Stimulated activated CD8-positive, alpha-beta memory T cell treated with anti-CD3 and anti-CD28 coated beads, Interleukin-7, amount 100 ng/mL, for 48 hours (primary cell): Measurements from ENCODE around the gene ADISSP.
A peak's percentile ranks its signal among the peaks of the same experiment; 100 is the strongest.

Experiments
- DNase-seq, 2 donors: peaks; one replicate each; pipeline ENCODE4 v3.0.0-alpha.2; 2020; ENCODE audit warnings: low read depth in 1 of 2; ENCODE audit errors: extremely low read depth in 1 of 2

ADISSP gene

DNA sequence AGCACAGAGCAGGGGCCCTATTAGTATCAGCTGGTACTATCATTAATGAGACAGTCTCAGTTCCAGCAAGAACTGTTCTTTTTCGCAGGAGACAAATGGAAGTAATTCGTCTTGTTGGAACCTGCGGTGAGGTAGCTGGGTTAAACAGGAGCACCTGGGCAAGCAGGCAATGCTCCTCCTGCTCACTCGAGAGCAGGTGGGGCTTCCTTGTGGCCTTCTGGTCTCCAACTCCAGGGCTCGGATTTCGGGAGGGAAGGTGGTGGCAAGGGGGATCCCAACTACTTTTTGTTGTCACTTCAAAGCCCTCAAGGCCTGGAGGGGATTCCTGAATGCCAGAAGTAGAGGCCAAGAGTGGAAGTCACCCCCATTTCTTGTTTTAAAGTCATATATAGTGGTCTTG is 15.0 kb upstream of the ADISSP start:
- DNase-seq, result no peak

DNA sequence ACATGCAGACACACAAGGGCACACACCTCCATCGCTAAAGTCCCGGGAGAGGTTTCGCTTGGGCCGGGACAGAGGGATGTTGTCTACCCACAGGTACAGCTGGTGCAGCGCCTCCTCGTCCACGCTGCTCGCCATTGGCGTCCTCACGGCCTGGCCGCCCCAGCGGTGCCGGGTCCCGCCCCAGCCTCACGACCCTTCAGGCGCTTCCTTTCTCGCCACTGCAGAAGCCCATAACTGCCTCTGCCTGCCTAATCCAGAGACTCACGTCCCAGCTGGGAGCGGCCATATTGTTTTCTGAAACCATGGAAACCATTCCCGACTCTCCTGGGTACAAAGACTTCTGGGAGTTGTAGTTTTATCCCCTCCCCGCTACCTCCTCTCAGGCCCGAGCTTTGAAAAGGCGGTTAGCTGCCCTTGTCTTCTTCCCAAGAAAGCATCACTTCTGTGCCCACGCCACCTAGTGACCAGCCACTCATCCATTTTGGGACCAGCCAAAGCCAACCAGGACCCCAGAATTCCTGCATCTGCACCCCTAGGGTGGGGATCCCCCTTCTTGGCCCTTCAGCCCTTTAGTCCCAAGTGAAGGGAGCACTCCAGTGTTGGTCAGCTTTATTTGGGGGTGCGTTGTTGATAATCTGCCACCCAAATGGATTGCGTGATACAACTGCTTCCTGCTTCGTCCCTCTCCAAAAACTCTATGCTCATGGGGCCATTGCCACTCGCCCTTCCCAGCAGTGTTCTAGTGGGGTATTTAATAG is 13.8 kb upstream of the ADISSP start, which contains the start of gene SPEF1:
SPEF1 (minus strand) TSS at position 296 of the 758 bp plus-strand sequence; CDS start at position 135, 161 bp downstream.
- no peak for DNase-seq

DNA sequence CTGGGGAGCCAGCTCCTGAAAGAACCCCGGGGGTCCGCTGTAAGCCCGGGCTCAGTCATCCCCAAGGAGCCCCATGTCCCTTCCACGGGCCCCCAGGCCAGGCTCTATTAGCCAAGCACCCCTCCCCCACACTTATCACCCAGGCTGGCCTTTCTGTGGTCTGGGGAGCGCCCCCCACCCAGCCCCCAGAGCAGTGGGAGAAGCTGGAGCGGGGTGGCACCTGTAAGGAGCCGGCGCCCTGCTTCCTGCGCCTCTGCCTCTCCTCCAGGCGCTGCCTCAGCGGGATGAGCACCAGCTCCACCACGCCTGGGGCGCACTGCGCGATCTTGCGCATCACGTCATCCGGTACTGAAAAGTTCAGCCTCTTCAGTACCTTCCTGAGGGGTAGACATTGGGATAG is 11.4 kb upstream of the ADISSP start:
- DNase-seq, result no peak

DNA sequence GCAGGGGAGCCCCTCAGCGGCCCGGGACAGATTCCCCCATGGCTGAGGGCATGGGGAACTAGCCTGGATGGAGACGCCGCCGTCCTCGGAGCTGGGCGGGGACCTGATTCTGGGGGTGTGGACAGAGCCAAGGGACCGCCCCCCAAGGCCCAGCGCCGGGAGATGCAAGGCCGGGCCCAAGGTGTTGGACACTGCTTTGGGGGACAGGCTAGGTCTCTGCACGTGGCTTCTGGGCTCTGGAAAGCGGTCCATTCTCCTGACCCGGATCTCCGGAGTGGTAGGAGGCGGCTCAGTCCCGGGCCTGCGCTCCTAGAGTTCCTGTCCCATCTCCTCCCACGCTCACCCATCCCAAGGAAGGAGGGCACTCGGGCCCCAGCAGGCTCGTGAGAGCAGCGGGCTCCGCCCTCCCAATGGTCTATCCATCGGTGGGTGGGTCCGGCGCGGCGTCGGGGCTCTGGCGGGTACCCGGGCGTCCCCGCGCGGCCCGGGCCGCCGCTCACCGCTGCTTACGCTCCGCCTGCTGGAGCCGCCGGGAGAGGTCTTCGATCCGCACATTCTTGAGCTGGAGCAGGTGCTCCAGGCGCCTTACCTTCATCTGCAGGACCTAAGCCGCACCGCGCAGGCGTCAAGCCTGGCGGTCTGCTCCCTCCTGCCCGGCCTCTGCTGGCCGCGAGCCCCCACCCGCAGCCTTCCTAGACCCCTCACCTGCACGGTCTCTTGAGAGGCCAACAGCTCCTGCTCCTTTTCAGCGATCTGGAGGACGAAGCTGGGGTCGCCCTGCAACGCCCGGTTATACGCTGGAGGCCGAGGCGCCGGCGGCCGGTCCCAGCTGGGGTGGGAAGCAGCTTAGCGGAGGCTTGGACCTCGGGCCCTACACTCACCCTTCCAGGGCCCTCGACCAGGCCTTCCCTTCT is 10.4 kb upstream of the ADISSP start:
- DNase-seq, result no peak

DNA sequence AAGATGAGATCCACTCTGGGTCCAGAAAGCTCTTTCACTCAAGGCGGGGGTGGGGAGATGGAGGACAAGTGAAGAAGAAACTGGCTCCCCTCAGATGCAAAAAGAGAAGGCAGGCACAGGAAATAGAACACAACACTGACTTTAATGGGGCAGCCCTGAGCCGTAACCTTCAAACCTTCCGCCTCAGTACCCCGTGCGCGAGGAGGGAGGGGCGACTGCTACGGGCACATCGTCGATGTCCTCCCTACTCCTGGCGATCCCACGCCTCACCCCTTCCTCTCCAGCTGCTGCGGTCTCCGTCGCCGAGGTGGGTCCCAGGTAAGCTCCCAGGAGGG is 9.8 kb upstream of the ADISSP start:
- DNase-seq, result no peak

DNA sequence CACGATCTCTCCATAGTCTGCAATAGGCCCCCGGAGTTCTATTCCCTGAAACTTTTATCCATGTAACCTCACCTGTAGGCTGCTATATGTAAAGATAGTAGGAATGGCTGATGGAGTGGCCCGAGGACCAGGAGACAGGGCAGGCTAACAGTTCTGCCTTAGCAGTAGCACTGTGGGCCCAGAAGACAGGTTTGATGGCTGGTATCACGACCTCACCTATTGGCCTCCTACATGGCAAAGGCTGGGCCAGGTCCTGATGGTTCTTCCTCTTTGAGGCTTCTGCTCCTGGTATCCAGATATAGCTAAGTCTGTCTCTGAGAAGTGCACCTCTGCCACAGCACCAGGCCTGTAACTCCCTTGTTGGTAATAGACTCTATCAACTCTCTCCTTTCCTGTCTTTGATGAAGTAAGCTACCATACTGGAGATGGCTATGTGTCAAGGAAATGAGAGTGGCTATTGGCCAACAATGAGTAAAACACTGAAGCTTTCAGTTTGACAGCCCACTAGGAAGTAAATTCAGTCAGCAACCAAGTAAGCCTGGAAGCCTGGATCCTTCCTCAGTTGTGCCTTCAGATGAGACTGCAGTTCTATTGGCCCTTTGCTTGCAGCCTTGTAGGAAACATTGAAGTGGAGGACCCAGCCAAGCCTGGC is 8.0 kb upstream of the ADISSP start:
- DNase-seq, result no peak

DNA sequence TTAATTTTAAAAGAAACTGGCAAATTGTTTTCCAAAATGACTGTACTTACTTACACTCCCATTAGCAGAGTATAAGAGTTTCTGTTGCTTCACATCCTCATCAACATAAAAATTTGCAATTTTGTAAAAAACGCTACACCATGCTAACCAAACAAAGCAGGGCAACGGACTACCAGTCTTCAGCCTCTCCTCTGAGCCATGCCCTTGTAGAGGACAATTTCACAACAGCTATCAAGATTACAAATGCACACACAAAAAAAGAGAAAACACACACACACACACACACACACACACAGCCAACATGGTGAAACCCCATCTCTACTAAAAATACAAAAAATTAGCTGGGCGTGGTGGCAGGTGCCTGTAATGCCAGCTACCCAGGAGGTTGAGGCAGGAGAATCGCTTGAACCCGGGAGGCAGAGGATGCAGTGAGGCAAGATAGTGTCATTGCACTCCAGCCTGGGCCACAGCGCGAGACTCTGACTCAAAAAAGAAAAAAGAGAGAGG is 4.1 kb upstream of the ADISSP start:
- DNase-seq, result no peak

DNA sequence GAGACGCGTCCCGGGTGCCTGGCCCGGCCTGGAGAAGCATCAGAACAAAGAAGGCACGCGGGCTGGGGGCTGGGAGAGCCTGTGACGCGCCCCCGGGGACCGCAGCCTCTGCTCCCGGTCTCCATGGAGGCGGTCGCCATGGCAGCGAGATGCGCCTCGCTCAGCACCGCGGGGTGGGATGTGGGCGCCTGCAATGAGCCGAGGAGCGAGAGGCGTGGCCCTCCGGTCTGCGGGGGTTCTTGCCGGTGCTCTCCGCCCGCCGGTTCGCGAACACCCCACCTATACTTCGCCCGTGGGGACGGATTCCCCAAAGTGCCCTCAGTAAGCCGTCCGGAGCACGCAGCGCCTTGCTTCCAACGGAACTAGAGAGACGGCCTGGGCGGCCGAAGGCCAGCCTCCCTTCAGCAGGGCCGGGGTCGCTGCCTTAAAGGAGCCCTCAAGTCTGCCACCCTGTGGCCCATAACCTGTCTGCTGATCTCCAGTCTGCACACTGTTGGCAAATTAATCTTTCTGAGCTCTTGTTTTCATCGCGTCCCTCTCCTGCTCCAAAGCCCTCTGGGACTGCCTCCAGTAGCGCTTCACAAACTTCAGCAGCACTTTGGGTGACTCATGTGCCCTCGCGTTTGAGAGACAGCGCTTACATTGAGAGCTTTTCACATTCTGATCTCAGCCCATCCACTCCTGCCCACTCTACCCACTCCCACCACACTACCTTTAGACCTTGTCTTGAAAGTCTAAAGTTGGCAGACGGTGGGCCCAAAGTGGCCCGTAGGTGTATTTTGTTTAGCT is 983 bp upstream of the ADISSP start:
- DNase-seq, result peak in 1 of 2 donors; percentile 66

DNA sequence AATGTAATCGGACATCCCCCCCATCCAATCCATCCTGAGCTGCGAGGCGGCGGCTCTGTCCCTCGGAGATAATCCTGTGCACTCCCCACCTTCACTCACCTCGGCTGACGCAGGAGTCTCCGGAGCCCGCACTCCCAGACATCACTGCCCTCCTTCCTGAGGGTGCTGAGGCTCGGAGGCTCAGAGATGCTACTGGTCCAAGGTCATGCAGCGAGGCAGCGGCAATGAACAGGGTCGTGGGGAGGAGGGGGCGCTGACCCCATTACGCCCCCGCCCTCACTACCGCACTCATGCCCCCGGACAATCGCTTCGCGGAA is 485 bp downstream of the ADISSP start:
- DNase-seq, result no peak

DNA sequence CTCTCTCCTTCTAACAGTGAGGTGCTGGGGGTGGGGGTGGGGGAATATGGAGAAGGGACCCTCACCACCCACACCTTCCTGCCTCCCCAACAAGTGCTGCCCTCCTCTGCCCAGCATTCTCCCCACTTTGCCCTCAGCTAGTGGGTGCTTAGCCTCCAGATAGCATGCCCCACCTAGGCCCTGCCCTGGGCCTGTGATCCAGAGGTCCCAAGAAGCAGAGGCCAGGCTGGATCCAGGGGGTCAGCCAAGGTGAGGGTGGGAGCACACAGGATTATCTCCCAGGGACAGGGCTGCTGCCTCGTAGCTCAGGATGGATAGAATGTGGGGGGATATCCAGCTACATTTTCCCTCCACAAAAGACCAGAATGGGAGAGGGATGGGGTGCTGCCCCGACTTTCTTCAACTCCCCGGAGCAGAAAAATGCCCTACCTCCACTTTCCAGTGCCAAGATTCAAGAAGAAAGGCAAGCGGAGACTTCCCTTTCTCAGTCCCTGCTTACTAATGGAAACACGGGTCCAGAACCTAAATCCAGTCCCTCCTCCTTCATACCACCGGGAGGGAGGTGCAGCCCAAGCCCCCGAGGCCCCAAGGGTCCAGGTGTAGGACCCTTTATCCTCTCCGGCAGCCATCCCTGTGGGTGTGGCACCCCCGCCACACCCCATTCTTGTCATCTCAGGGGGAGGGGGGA is 987 bp downstream of the ADISSP start:
- DNase-seq, result no peak

DNA sequence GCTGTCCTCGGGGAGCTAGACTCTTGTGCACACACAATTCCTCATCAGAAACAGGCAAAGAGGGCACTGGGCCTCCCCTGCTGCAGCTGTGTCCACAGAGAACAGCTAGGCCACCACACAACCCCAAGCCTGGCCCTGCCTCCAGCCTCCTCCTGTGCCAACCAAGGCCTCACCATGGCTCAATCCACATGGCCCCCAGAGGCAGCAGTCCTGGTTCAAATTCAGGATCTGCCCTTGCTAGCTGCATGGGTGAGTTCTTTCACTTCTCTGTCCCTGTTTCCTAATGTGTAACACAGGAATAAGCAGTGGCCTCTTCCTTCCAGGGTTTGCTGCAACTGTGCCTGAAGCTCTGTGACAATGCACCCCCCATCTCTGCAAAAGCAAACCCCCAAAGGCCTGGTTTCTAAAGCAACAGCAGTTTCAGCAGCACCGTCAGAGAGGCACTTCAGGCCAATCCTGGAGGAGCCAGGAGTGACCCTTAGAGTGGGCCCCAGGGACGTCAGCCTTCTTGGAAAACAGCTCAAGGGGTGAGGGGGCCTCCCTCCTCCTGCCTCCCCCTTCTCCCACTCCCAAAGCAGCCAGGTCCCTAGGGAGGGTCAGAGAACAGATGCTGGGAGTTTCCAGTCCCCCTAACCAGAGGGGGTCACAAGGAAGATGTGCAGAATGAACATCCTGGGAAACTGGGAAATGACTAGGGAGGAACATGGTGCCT is 2.2 kb downstream of the ADISSP start:
- no peak for DNase-seq

DNA sequence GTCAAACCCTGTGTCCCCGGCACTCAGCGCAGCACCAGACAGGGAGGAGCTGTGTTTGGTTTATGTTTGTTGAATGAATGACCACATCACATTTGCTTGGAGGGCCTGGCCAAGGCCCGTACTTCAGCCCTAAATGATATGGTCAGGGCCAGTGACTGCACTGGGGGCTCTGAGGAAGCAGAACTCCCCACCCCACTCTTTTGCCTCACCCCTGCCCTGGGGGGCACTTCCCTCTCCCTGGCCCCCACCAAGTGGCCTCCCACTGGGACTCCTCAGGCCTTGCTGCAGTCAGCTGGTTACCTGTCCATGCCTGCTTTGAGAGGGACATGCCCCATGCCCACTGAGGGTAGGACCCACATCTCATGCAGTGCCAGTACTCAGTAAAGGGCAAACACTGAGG is 2.9 kb downstream of the ADISSP start:
- DNase-seq, result no peak

DNA sequence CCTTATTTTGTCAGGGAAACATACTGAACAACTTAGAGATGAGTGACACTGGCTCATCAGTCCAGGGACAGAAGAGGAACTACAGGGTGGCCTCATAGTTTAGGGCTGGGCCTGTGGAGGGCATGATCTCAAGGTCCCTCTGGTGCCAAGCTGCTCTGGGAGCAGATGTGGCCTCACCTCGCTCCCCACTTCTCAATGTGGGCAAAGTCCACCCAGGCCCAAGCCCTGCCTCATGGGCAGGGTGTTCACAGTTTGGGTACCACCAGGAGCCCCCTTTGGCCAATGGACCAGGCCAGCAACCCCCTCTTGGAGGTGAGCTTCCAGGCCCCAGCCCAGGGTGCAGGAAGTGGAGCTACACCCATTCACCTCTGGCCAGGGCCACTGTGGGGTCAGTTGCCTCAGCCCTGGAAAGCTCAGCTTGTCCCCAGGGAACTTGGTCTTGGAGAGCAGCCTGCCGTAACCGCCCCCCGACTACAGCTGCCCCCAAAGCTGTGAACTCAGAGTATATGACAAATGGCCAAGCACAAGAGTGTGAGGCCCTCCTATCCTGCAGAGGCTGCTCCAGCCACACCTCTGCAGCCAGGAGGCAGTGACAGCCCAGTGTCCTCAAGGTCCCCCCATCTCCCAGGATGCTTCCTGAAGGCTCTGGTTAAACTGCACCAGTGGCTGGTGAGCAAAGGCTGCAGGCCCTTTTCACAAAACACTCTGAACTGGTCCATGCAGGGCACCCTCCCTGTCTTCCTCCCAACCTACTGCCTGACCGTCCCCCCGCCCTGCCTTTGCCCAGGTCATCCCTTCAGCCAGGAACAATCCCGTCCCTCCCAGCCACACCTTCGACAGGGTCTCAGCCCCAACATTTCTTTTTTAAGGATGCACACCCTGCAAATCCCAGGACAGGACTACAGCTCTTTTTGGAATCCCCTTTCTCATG is 3.6 kb downstream of the ADISSP start:
- DNase-seq, result no peak

DNA sequence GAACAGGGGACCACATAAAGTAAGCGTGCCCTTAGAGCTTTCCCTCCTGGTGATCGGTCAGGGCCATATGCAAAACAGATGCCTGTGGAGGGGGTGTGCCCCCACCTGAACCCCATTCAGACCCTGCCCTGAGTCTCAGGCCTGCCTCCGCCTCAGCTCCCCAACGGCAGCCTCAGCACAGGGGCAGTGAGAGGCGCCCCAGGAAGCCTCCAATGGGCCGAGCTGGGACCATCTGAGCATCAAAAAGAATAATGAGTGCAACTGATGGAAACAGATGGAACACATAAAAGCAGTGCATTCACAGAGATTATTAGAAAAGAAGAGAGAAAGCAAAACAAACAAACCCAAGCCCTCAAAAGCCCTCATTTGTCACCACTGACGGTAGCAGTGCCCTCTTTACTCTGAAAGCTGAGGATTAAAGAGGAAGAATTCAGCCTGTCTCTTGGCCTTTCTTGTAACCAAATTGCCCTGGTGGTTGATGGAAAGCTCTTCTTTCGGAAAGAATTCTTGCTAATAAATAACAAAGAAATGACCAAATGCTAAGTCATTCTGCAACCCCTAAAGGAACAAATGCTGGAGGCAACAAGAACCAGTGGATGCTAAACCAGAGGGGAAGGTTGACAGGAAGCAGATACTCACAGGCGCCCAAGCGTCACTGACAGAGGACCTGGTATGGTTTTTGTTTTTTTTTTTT is 6.8 kb downstream of the ADISSP start:
- DNase-seq, result no peak

DNA sequence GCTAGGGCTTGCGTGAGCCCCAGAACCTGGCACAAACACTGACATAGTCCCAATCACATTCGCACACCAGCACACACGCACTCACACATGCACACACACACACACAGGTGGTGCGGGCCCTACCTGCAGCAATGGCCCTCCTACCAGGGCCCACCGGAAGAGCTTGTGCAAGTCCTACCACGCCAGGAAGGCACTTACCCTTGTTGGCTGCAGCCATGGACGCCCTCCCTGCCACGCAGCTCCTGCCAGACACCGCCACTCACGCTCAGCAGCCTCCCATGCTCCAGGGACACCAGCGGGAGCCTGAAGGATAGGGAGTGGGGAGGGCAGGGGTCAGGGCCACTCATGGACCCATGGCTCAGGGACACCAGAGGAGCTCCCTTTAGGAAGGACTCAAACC is 7.7 kb downstream of the ADISSP start:
- no peak for DNase-seq

DNA sequence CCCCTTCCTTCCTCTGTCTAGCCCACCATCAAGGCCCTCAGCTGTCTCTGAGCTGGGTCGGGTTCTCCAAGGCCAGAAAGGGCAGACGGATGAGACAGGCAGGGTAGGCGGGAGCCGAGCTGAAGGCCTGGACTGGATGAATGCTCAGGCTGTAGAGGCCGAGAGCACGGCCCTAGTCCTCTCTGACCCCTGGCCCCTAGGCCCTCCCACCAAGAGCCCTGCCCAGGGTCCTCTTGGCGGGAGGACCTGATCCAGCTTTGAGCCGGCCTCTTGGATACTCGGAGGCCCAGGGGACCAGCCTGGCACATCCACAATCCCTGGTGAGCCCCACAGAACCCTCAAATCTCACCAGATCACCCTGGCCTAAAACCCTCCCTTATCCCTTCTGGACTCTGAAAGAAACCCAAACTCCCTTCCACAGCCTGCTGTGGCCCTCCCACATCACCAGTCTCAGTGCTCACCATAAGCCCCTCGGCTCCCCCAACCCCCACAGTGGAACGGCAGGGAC is 8.2 kb downstream of the ADISSP start:
- no peak for DNase-seq

DNA sequence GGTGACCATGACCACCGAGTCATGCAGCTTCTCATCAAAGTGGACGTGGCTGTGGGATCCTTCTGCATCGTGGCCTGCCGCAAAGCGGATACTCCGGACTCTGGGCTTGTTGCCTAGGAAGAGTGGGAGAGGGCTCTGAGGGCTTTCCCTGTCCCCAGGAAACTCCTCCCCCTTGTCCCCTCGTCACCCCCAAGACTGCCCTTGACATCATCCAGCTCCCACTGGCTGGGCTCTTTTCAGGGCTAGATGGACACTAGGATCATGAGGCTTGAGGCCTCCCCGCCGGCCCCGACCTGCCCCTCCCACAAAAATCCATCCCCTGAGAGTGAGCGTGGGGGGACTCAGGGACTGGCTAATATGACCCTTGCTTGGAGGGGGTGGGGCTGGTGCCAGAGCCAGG is 9.0 kb downstream of the ADISSP start:
- no peak for DNase-seq

DNA sequence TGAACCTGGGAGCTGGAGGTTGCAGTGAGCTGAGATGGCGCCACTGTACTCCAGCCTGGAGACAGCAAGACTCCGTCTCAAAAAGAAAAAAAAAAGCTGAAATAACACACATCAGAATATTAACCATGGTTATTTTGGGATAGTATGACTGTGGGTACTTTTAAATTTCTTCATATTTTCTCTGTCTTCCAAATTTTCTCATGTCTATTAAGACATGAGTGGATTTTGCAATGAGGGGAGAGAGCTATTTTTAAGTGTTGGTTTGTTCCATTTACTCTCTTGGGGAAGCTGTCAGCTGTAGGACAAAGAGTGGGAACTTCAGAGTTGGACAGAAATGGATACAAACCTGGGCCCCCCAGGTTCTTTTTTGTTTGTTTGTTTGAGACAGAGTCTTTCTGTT is 10.3 kb downstream of the ADISSP start:
- no peak for DNase-seq
